GM06990 (cell line): ENCODE results near the gene ZFP57.
"Not testable (repeated sequence)": the region's sequence is repeated elsewhere in the genome, so short reads cannot be mapped to it uniquely, and the experiment has no call there.

Experiments used
- DNase-seq: peaks from one replicate; pipeline ENCODE4 v3.0.0-alpha.2; 2011; ENCODE audit not compliant: insufficient read length; ENCODE audit errors: extremely low read depth
- H3K27me3 ChIP-seq: replicated peaks from 2 replicates; pipeline ENCODE4 v1.6.0; 2011; ENCODE audit warnings: low read length; ENCODE audit not compliant: control insufficient read depth, insufficient read depth
- H3K36me3 ChIP-seq: 2 replicates; pipeline ENCODE4 v1.5.1; 2011; ENCODE audit warnings: low read length; ENCODE audit not compliant: control insufficient read depth, insufficient read depth
- H3K4me3 ChIP-seq: replicated peaks from 2 replicates; pipeline ENCODE4 v1.5.1; 2011; ENCODE audit warnings: low read depth, mild to moderate bottlenecking, control low read depth, low read length
- CTCF ChIP-seq: IDR thresholded peaks from 2 replicates; pipeline ENCODE4 v1.5.1; 2011; ENCODE audit warnings: low read length, control low read depth, mild to moderate bottlenecking, inconsistent platforms; ENCODE audit not compliant: insufficient read depth, poor library complexity, severe bottlenecking

ZFP57 gene

GRCh38 chr6:29665942-29666825 lies 14.8 kb downstream of the ZFP57 start:
- H3K4me3 ChIP-seq = no peak overlapping the region
- no peak for TF ChIP-seq CTCF
- H3K27me3 ChIP-seq = no peaks in the 10 kb centered on the region; the same call in 1 of the 2 replicates

GRCh38 chr6:29663300-29664042 lies 17.5 kb downstream of the ZFP57 start:
- no peaks in the 10 kb centered on the region for H3K36me3 ChIP-seq
- no peak overlapping the region for H3K4me3 ChIP-seq
- TF ChIP-seq CTCF = no peak
- no peak for DNase-seq
- H3K27me3 ChIP-seq = no peaks in the 10 kb centered on the region; the same call in 1 of the 2 replicates

More at GRCh38 chr6:29665942-29666825, 14.8 kb downstream of the ZFP57 start:
- DNase-seq = no peak
- no peaks in the 10 kb centered on the region for H3K36me3 ChIP-seq

- not testable (repeated sequence) for H3K36me3 ChIP-seq, DNase-seq, H3K4me3 ChIP-seq, H3K27me3 ChIP-seq
Observed at GRCh38 chr6:29661502-29662141, 19.3 kb downstream of the ZFP57 start.

- Histone ChIP-seq H3K27me3 (no peaks in the 10 kb centered on the region; the same call in 1 of the 2 replicates), H3K4me3 (no peak overlapping the region), H3K36me3 (no peaks in the 10 kb centered on the region)
- TF ChIP-seq CTCF = no peak
- no peak for DNase-seq
Observed at GRCh38 chr6:29661071-29661470, 19.9 kb downstream of the ZFP57 start.

- TF ChIP-seq CTCF = no peak
- no peak for DNase-seq
- Histone ChIP-seq H3K27me3 (no peaks in the 10 kb centered on the region; the same call in 1 of the 2 replicates), H3K36me3 (no peaks in the 10 kb centered on the region), H3K4me3 (no peak within 1 kb of the TSS)
Observed at GRCh38 chr6:29656798-29657197, 24.2 kb downstream of the ZFP57 start, which contains the start of gene MOG. Gene MOG (plus strand): TSS chr6:29657092. CDS start chr6:29657210, 118 bp downstream.
